GM21825 (cell line): ENCODE results near the gene GMPR.

Experiments
- ATAC-seq: cut with Tn5 transposase; IDR thresholded peaks from one replicate; pipeline ENCODE4 v1.9.1; 2021; ENCODE audit warnings: mild to moderate bottlenecking, moderate library complexity; ENCODE audit not compliant: unreplicated experiment

Gene GMPR

DNA sequence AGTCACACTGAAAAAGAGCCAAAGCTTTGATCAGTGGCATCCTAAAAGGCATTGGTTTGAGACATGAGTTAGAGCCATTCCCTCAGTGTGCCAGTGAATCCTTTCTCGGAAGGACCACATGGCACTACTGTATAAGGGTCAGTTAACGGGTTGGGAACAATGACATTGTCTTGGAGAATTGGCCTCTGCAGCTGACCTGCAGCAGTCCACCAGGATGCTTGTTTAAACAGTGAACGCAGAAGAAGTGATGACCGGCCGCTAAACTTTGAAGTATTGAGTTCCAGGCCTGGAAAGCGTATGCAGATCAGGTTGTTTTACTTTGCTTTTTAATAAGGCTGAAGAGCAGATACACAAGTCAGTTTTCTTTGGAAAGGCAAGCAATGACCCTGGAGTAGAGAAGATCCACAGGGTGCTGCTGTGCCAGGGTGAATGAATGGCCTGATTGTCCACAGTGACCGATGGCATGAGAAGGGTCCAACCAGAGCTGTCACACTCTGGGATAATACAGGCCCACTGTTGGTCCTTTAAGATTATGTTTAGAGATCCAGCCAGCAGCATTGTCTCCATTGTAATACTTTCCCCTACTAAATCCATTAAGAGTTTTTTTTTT is 57.8 kb downstream of the GMPR start:
- no peak for ATAC-seq

DNA sequence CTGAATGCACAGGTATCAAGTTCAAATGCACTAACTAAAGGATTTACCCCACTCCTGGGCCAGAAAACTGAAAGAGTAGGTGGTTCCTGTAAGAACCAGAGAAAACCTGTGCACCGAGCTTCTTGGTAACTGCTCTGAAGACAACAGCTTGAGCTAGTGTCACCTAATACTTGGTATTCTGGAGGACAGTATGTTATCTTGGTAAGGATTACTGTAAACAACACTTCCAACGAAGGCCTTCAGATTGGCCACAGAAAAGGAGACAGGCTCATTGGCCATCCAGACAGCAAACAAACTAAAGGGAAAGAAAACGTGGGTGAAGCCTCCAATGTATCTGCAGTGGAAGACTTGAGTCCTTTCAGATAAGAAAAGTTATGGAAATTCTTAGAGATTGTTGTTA is 61.5 kb downstream of the GMPR start:
- no peak for ATAC-seq

- ATAC-seq = peak; percentile 45
These were observed 63.1 kb downstream of the GMPR start for GRCh38 chr6:16301511-16301910.

DNA sequence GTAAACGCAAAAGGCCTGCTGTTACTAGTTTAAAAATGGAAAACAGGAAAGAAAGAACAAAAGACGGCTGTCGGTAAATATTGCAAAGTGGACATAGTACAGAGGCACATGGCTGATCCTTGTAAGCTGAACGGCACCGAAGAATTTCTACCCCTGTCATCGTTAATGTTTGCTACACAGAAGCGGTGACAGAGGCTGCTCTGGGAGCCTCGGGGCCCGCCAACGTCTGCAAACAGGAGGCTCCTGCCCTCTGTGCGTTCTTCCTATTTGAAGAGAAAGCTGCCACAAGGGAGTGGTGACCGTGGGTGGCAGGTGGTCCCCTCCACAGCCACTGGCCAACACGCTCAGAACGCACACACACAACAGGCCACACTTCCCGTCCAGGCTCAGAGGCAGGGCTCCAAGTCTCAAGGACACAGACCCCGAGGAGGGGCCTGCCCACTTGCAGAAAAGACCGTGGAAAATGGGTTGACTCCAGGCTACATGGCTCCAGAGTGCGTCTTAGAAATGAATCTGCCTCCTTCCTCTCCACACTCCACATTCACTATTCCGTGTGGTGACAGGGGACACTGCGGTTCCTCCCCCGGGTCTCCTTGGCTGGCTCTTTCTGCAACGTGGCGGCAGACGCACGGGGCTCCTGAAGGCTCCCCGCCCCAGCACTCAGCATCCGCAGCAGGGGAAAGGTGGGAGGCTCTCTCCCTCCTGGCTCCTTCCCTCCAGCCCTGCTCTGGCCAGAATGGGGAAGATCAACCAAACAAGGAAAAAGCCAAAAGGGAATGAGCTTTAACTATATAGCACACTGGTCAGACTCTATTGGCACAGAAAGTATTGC is 64.5 kb downstream of the GMPR start:
- no peak for ATAC-seq

DNA sequence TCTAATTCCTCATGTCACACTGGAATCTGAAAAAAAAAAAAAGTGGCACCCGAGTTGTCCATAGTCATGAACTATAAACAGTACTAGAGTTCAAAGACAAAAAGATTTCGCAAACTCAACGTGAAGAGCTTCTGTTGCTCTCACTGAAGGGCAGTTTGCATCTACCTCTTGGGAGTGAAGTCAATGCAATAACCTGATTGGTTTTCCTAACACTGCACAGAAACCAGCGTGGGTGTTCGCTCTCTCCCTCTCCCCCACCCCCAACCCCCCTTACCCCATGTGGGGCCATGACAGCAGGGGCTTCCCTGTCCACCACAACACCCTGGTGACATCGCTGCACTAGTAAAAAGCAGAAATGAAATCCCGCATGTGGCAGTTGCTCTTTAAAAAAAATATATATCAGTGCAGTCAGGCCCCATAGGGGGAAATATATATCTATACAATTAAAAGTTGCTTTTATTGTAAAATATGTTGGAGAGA is 66.9 kb downstream of the GMPR start:
- peak; percentile 82 for ATAC-seq

GRCh38 chr6:16305788-16306187 is 67.4 kb downstream of the GMPR start:
- peak; percentile 13 for ATAC-seq

DNA sequence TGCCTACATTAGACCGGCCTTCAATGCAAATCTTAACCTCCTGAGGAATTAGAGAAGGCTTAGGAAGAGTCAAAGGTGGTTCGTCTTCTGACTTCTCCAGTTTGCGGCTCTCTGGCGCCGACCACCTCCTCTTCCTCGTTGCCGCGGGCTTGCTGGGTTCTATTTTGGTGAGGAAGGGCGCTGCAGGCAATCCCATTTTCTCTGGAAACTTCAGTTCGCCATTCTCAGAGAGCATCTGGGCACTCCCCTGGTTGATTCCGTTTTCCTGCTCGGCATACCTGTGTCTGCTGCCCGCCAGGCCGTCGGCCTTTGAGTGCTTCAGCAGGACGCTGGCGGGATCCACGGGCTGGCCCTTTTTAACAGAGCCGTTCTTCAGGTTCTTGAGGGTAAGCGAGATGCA is 67.9 kb downstream of the GMPR start:
- no peak for ATAC-seq

GRCh38 chr6:16311763-16312162 is 73.4 kb downstream of the GMPR start:
- ATAC-seq = no peak

GRCh38 chr6:16313732-16314131 is 75.3 kb downstream of the GMPR start:
- ATAC-seq = no peak

DNA sequence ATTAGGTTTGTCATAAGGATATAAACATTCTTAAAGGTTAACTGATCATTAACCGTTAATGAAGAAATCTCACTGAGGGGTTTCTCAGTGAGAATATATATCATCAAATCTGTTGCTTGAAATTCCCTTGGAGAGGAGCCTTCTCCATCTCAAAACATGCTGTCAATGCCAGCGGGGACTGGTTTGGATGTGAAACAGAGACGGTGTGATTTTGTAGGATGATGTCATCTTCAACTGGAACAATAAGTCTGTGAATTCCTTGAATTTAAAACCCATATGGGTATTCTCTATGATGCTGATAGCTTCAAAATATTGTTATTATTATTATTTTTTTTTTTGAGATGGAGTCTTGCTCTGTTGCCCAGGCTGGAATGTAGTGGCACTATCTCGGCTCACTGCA is 75.9 kb downstream of the GMPR start:
- ATAC-seq = no peak

DNA sequence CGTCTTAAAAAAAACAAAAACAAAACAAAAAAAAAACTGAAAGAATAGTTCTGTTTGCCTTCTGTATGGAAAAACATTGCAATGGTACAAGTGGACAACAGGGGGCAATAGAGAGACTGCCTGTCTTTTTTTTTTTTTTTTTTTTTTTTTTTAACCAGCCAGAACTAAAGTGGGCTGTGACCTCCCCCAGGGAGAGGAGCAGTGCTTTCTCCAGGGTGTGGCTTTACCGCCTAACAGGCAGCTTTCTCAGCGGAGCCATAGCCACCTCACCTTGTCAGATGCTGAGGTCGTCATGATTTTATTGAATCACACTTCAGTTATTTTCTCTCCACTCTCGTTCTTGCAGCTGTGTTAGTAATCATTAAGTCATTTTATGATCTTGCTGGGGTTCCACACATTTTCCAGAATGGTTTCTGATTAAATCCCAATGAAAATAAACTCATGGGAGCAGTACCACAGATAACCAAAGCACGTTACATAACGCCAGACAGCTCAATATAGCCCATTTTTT is 78.4 kb downstream of the GMPR start:
- no peak for ATAC-seq

- ATAC-seq = no peak
These were observed 80.2 kb downstream of the GMPR start for GRCh38 chr6:16318538-16318937.

DNA sequence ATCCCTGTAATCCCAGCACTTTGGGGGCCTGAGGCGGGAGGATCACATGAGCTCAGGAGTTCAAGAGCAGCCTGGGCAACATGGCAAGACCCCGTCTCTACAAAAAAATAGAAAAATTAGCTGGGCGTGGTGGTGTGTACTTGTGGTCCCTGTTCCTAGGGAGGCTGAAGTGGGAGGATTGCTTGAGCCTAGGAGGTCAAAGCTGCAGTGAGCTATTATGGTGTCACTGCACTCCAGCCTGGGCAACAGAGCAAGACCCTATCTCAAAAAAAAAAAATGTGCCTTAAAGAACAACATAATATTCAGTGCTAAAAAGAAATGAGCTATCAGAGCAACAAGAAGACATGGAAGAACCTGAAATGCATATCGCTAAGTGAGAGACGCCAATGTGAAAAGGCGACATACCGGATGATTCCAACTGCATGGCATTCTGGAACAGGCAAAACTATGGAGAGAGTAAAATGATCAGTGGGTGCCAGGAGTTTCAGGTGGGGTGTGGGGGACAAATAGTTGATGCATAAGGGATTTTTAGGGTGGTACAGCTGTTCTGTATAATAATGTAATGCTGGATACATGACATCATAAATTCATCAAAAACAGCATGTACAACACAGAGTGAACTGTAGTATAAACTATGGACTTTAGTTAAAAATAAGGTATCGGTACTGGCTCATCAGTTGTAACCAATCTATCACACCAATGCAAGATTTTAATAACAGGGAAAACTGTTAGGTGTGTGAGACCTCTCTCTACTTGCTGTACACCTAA is 80.8 kb downstream of the GMPR start:
- no peak for ATAC-seq

- peak; percentile 62 for ATAC-seq
These were observed 81.6 kb downstream of the GMPR start for GRCh38 chr6:16319813-16320532.

DNA sequence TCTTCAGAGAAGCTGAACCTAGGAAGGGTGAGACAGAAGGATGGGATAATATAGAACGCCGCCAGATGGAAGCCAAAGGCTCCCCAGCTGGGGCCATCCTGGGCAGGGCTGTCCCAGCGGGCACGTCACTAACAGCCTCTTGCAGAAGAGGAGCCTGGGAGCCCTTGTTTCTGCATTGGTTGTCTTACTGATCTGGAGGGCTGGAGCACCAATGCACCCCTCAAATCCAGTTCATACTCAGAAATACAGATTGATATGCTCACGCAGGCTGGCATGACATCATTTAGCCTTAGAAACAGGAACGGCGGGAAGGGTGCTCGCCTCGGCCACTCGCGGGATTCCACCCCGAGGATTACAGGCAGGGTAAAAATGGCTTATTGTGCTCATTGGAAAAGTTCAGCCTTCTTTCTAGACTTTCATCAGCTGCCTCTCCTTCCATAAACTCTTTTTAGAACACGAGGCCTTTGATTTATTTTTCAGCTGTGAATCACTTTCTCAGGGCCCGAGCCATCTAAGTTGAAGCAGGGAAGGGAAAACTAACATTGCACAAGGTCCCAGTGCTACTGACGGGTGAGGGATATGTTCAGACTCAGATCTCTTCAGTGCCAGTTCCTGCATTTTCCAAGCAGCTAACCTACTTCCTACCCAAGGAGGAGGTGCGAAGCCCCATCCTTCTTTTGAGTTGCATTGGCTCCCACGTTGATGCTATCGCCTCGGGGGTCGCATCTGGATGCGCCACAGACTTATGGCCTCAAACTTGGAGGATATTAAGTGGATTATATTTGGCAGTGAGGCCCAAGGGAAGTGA is 82.3 kb downstream of the GMPR start:
- ATAC-seq = no peak

DNA sequence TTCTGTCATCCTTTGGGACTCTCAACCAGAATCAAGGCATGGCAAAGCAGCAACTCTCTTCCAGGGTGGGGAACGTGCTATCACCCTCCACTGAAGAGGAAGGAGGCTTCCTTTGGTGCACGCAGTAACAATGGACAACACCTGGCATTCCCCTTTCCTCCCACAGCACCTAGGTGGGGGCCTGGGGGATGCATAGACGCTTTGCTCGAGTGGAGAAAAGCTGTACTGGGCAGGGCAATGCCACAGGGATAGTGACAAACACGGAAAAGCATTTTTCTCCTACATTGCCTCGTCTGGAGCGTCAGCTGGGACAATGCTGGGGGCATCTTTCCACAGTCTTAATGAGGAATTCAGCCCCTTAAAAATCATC is 82.9 kb downstream of the GMPR start:
- ATAC-seq = no peak

DNA sequence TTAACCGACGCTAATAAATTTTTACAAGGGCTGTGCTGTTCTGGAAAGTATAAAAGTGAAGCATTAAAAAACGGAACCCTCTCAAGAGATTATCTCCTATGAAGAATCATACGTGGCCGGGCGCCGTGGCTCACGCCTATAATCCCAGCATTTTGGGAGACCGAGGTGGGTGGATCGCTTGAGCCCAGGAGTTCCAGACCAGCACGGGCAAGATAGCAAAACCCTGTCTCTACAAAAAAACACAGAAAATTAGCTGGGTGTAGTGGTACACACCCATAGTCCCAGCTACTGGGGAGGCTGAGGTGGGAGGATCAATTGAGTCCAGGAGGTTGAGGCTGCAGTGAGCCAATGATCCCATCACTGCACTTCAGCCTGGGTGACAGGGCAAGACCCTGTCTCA is 83.4 kb downstream of the GMPR start:
- no peak for ATAC-seq

DNA sequence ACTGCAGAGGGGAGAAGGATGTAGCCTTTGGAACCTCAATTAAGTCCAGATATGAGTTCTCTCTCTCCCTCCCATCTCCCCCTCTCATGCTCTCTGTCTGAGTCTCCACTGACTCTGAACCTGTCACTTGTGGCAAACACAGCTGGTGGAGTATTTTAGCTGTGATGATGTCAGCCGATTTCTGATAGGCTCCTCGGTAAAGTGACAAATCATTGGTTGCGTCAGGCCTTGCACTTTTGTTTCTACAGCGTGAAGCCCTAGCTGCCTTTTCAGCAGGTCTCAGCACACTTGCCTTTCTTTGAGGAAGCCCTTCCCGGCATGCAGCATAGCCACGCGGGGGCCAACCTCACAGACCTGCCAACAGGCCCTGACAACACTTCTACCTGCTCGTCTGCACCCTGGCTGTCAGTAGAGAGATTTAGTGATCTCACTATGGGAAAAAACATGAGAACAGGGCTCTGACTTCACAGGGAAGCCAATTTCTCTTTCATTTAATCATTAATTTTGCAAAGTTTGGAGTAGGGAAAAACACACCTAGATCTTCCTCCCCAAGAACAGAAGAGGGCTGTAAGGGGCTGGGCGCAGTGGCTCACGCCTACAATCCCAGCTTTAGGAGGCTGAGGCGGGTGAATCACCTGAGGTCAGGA is 84.4 kb downstream of the GMPR start:
- ATAC-seq = peak; percentile 75

DNA sequence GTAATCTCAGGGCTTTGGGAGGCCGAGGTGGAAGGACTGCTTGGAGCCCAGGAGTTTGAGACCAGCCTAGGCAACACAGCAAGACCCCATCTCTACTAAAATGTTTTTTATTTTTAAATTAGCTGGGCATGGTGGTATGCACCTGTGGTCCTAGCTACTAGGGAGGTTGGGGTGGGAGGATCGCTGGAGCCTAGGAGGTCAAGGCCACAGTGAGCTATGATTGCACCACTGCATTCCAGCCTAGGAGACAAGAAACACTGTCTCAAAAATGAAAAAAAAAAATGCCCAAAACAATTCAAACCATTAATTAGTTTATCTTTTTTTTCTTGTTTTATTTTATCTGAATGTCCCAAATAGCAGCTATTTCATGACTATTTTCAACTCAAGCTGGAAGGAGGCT is 85.8 kb downstream of the GMPR start:
- no peak for ATAC-seq
